Loucy (cell line): ENCODE measurements around the gene FAHD1.

ENCODE experiments used
- CTCF ChIP-seq: fragments of 200-600 bp; sonication (generic); conservative IDR thresholded peaks from 2 replicates; pipeline ENCODE4 v1.5.1; 2014; ENCODE audit warnings: mild to moderate bottlenecking, antibody characterized with exemption, low read length
- EZH2phosphoT487 ChIP-seq: fragments of 200-600 bp; IDR thresholded peaks from 2 replicates; pipeline ENCODE4 v1.6.1; 2018; ENCODE audit warnings: antibody characterized with exemption, mild to moderate bottlenecking, moderate library complexity, borderline replicate concordance

- TF ChIP-seq CTCF: no peak
- no peak for TF ChIP-seq EZH2phosphoT487
These were observed 49.5 kb downstream of the FAHD1 start for GRCh38 chr16:1876468-1876867.
